Endodermal cell (in vitro differentiated cells): ENCODE results near the gene EYA2. TPM values are rescaled to one million over a fixed set of nuclear protein-coding genes. Genes with fewer than 3 reads are reported as not detected.

Source experiments
- DNase-seq: peaks from one replicate; pipeline ENCODE4 v3.0.0-alpha.2; 2017
- H3K27ac ChIP-seq: 2 replicates; pipeline ENCODE4 v1.5.1; 2013; ENCODE audit warnings: mild to moderate bottlenecking, low read depth, low read length, moderate library complexity
- H3K27me3 ChIP-seq: 2 replicates; pipeline ENCODE4 v1.6.1; 2013; ENCODE audit warnings: mild to moderate bottlenecking, low read length, moderate library complexity; ENCODE audit not compliant: insufficient read depth, control insufficient read depth, poor library complexity, severe bottlenecking
- H3K36me3 ChIP-seq: 2 replicates; pipeline ENCODE4 v1.7.0; 2013; ENCODE audit warnings: mild to moderate bottlenecking, low read length, moderate library complexity; ENCODE audit not compliant: control insufficient read depth, insufficient read depth
- H3K4me1 ChIP-seq: one replicate; pipeline ENCODE4 v1.7.0; 2013; ENCODE audit warnings: low read length; ENCODE audit not compliant: control insufficient read depth, insufficient read depth
- H3K4me3 ChIP-seq: 2 replicates; pipeline ENCODE4 v1.5.1; 2013; ENCODE audit warnings: mild to moderate bottlenecking, low read length, moderate library complexity
- H3K9ac ChIP-seq: 2 replicates; pipeline ENCODE4 v1.6.1; 2013; ENCODE audit warnings: mild to moderate bottlenecking, low read length, moderate library complexity; ENCODE audit not compliant: poor library complexity, severe bottlenecking; ENCODE audit errors: extremely low read depth
- H3K9me3 ChIP-seq: 2 replicates; pipeline ENCODE4 v1.6.1; 2013; ENCODE audit warnings: mild to moderate bottlenecking, low read length, moderate library complexity; ENCODE audit not compliant: control insufficient read depth
- H3K27ac Mint-ChIP-seq: 2 replicates; pipeline ENCODE4 v1.8.0; 2020; ENCODE audit warnings: mixed read lengths
- H3K27me3 Mint-ChIP-seq: 2 replicates; pipeline ENCODE4 v1.8.0; 2021; ENCODE audit warnings: mild to moderate bottlenecking, mixed read lengths; ENCODE audit not compliant: insufficient read depth
- H3K36me3 Mint-ChIP-seq: 2 replicates; pipeline ENCODE4 v1.8.0; 2020; ENCODE audit warnings: low read depth, mixed read lengths
- H3K4me1 Mint-ChIP-seq: 2 replicates; pipeline ENCODE4 v1.8.0; 2020; ENCODE audit warnings: mixed read lengths
- H3K4me3 Mint-ChIP-seq: 2 replicates; pipeline ENCODE4 v1.8.0; 2020; ENCODE audit warnings: mild to moderate bottlenecking, moderate library complexity, mixed read lengths
- H3K9me3 Mint-ChIP-seq: 2 replicates; pipeline ENCODE4 v1.8.0; 2020; ENCODE audit warnings: mild to moderate bottlenecking, mixed read lengths
- CTCF ChIP-seq: fragments of 200-600 bp; sonication (generic); conservative IDR thresholded peaks from 2 replicates; pipeline ENCODE4 v1.5.0; 2021; ENCODE audit warnings: antibody characterized with exemption, mild to moderate bottlenecking
- WGBS, 2 experiments: methylation state at CpG; one replicate each; pipeline versions ENCODE4 v1.1.5 to v1.1.7; 2013; ENCODE audit warnings: missing lambda C conversion rate in 2 of 2, mixed read lengths in 1 of 2; ENCODE audit not compliant: insufficient coverage in 1 of 2, insufficient read length in 1 of 2; 5-methylcytosine and 5-hydroxymethylcytosine counted together
- total RNA-seq, 2 donors: library from RNA; stranded (reverse); fragmentation: NEBNext Ultra II Directional in 1 of 2; extraction: Animal tissue kit (Norgen Biotek cat#: 25700) in 1 of 2; gene quantifications; 2 replicates in 1 of 2; 3 replicates in 1 of 2; pipeline ENCODE4 v1.2.1, GENCODE V29; 2021

Gene EYA2
- total RNA-seq, 2 donors from 2014 or later = 9.1 to 18.0 TPM

GRCh38 chr20:47028487-47028886 is 133.8 kb downstream of the EYA2 start:
- H3K9ac ChIP-seq = no peak overlapping the region

GRCh38 chr20:47029845-47030244 is 135.2 kb downstream of the EYA2 start:
- H3K9ac ChIP-seq = no peak overlapping the region
- Mint-ChIP-seq H3K36me3 (peaks cover 48% of the 10 kb centered on the region), H3K4me1 (no peaks in the 10 kb centered on the region), H3K4me3 (no peak overlapping the region), H3K9me3 (peaks cover 6% of the 10 kb centered on the region), H3K27ac (no peak overlapping the region), H3K27me3 (no peaks in the 10 kb centered on the region)
- 98% methylated on average over 3 of the region's 3 CpGs for WGBS, 2 experiments
- no peak overlapping the region for H3K27ac ChIP-seq
- H3K27me3 ChIP-seq = no peaks in the 10 kb centered on the region
- TF ChIP-seq CTCF = no peak
- H3K4me3 ChIP-seq = no peak overlapping the region
- H3K36me3 ChIP-seq = peaks cover 59% of the 10 kb centered on the region
- H3K9me3 ChIP-seq = peaks cover 24% of the 10 kb centered on the region
- H3K4me1 ChIP-seq = no peaks in the 10 kb centered on the region
- no peak for DNase-seq

More at GRCh38 chr20:47028487-47028886, 133.8 kb downstream of the EYA2 start:
- H3K4me3 ChIP-seq = no peak overlapping the region
- H3K27me3 ChIP-seq = no peaks in the 10 kb centered on the region
- peaks cover 48% of the 10 kb centered on the region for H3K36me3 ChIP-seq
- Mint-ChIP-seq H3K36me3 (peaks cover 36% of the 10 kb centered on the region), H3K4me3 (no peak overlapping the region), H3K27me3 (no peaks in the 10 kb centered on the region), H3K9me3 (peaks cover 2% of the 10 kb centered on the region), H3K27ac (no peak overlapping the region), H3K4me1 (no peaks in the 10 kb centered on the region)
- H3K9me3 ChIP-seq = peaks cover 10% of the 10 kb centered on the region
- H3K4me1 ChIP-seq = no peaks in the 10 kb centered on the region
- no peak for DNase-seq
- 92 to 100% methylated on average over 1 to 2 of the region's 2 CpGs for WGBS, 2 experiments
- no peak overlapping the region for H3K27ac ChIP-seq
- TF ChIP-seq CTCF = no peak

- Mint-ChIP-seq H3K4me3 (no peak overlapping the region), H3K27me3 (no peaks in the 10 kb centered on the region), H3K36me3 (peaks cover 53% of the 10 kb centered on the region), H3K4me1 (no peaks in the 10 kb centered on the region), H3K27ac (no peak overlapping the region), H3K9me3 (peaks cover 9% of the 10 kb centered on the region)
- peaks cover 29% of the 10 kb centered on the region for H3K9me3 ChIP-seq
- no peaks in the 10 kb centered on the region for H3K27me3 ChIP-seq
- no peak for DNase-seq
- H3K4me3 ChIP-seq = no peak overlapping the region
- H3K4me1 ChIP-seq = no peaks in the 10 kb centered on the region
- TF ChIP-seq CTCF = no peak
- H3K27ac ChIP-seq = no peak overlapping the region
- no peak overlapping the region for H3K9ac ChIP-seq
- WGBS, 2 experiments = 97 to 100% methylated on average over 3 to 4 of the region's 4 CpGs
- peaks cover 60% of the 10 kb centered on the region for H3K36me3 ChIP-seq
These were observed 135.7 kb downstream of the EYA2 start for GRCh38 chr20:47030271-47030810.
